HepG2 (cell line): ENCODE data around the gene SNN. TPM values are rescaled to one million over a fixed set of nuclear protein-coding genes. Genes with fewer than 3 reads are reported as not detected.

ENCODE experiments used
- ARID2 ChIP-seq: sonication (generic); formaldehyde crosslinking; IDR thresholded peaks from 2 replicates; pipeline ENCODE4 v1.8.1; 2022; ENCODE audit warnings: mild to moderate bottlenecking, missing genetic modification reagents, borderline replicate concordance
- CEBPG ChIP-seq: IDR thresholded peaks from 2 replicates; pipeline ENCODE4 v1.6.1; 2016
- EZH2 ChIP-seq: conservative IDR thresholded peaks from 2 replicates; pipeline ENCODE4 v1.6.1; 2012; ENCODE audit warnings: mild to moderate bottlenecking, low read depth, low read length, moderate library complexity
- NFKB2 ChIP-seq: sonication (generic); formaldehyde crosslinking; IDR thresholded peaks from 2 replicates; pipeline ENCODE4 v1.4.0; 2020; ENCODE audit warnings: missing genetic modification reagents, borderline replicate concordance
- ZBTB40 ChIP-seq, 2 experiments: fragments of 450-650 bp in 1 of 2; sonication (generic) in 1 of 2; formaldehyde crosslinking in 1 of 2; IDR thresholded peaks; 2 replicates each; pipeline versions ENCODE4 v1.6.1 to v1.8.0; 2016 to 2022; ENCODE audit warnings: antibody characterized with exemption in 1 of 2, mild to moderate bottlenecking in 1 of 2, missing genetic modification reagents in 1 of 2
- ZFP90 ChIP-seq: sonication (generic); formaldehyde crosslinking; IDR thresholded peaks from 2 replicates; pipeline ENCODE4 v1.8.0; 2022; ENCODE audit warnings: missing genetic modification reagents, mild to moderate bottlenecking, inconsistent platforms, borderline replicate concordance
- ZNF329 ChIP-seq: sonication (generic); formaldehyde crosslinking; IDR thresholded peaks from 2 replicates; pipeline ENCODE4 v1.9.0; 2021; ENCODE audit warnings: low read depth, mild to moderate bottlenecking, missing genetic modification reagents
- ZNF350 ChIP-seq: sonication (generic); formaldehyde crosslinking; IDR thresholded peaks from 2 replicates; pipeline ENCODE4 v1.4.0; 2020; ENCODE audit warnings: mild to moderate bottlenecking, low read depth, missing genetic modification reagents, borderline replicate concordance
- ZNF407 ChIP-seq: sonication (generic); formaldehyde crosslinking; IDR thresholded peaks from one replicate; pipeline ENCODE4 v1.5.1; 2020; ENCODE audit warnings: mild to moderate bottlenecking, missing genetic modification reagents; ENCODE audit errors: not compliant biosample characterization
- polyA plus RNA-seq, 8 experiments: library from polyadenylated mRNA; depleted of rRNA in 3 of 8; stranded (reverse) in 7 of 8; unstranded in 1 of 8; fragments of >200 nt; fragmentation: Illumina TruSeq in 4 of 8; extraction: Trizol in 4 of 8; gene quantifications; 2 replicates each; pipeline versions ENCODE4 v1.2.1 to v1.2.3, GENCODE V29; 2011 to 2016; ENCODE audit warnings: low read depth in 4 of 8, missing spikeins in 1 of 8, mixed read lengths in 1 of 8; ENCODE audit not compliant: insufficient read depth in 1 of 8
- total RNA-seq, 5 experiments: library from RNA; depleted of rRNA; stranded (reverse); fragments of >200 nt; fragmentation: Illumina TruSeq; extraction: Trizol; gene quantifications; 2 replicates each; pipeline ENCODE4 v1.2.3, GENCODE V29; 2016; ENCODE audit warnings: low read depth in 1 of 5

SNN gene
- total and polyA plus RNA-seq, 2 of the 13 experiments (the other 11 are each of a cell fraction or from before 2014, with no cell fraction given), result 5.2 to 8.4 TPM

GRCh38 chr16:11639925-11640899 is 28.0 kb upstream of the SNN start (continued):
- no peak for TF ChIP-seq ZNF329
- TF ChIP-seq ZNF407 (CRISPR knock-in tag), result no peak
- 0 out of 2 replicates have a peak, but pooled peaks have one; percentile 80 for TF ChIP-seq ARID2 (CRISPR knock-in tag)
- no peak for TF ChIP-seq ZFP90
- peak; percentile 94 for TF ChIP-seq CEBPG
- TF ChIP-seq NFKB2 (CRISPR knock-in tag), result no peak; the same call in 1 of the 2 replicates
- no peak for TF ChIP-seq EZH2
- no peak for TF ChIP-seq ZBTB40 (IDR thresholded peaks at IDR 0.05)
- TF ChIP-seq ZBTB40 (CRISPR knock-in tag; IDR thresholded peaks at IDR 0.05), result peak; percentile 68; the same call in 1 of the 2 replicates
- TF ChIP-seq ZNF350 (CRISPR knock-in tag), result peak; percentile 45; the same call in 1 of the 2 replicates
